Activated CD8-positive, alpha-beta memory T cell treated with anti-CD3 and anti-CD28 coated beads for 1 hour (primary cell): ENCODE measurements around the gene MYLK3.
"Not testable (repeated sequence)": the region's sequence is repeated elsewhere in the genome, so short reads cannot be mapped to it uniquely, and the experiment has no call there.

Experiments
- DNase-seq, 2 donors: peaks; one replicate each; pipeline ENCODE4 v3.0.0-alpha.2; 2020; ENCODE audit warnings: low read depth in 1 of 2; ENCODE audit errors: extremely low read depth in 1 of 2

The MYLK3 gene

DNA sequence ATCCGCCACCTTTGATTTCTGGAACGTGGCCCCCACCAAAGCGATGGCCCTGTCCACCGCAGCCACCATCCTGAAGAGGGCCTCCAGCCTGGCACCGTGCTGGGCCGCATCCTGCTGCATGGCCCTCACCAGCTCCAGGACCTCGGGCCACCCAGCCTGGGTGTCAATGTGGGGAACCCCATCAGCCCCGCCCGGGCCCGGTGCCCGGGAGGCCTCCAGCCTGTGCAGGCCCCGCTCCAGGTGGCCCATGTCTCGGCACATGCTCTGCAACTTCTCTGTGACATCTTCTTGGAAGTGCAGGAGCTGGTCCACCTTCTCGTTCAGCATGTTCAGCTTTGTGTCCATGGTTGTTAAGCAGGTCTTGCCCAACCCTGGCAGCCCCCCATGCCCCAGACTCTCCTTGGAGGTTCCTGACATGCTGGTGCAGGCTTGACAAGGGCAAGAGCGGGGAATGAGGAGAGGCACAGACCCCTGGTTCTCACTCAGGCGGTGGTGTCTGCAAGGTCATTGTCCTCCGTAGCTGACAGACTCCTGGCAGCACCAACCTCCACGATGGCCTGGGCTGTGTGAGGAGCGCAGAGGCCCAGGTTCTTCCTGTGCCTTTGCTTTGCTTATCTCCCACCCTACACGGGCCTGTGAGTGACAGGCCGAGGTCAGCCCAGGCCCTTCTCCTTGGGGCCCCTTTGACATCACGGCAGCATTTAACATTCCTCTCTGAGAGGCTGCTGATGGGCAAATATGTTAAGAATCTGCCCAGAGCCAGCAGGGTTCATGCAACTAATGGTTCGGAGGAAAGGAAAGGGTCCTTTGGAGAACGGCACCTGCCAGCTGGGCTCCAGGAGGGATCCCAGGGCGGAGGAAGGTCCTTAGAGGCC lies at the start of gene MYLK3:
Gene MYLK3, minus strand, starts transcription at position 568 of the 875 bp plus-strand sequence. Its CDS starts 151 bp downstream, at position 417.
- no peak for DNase-seq

DNA sequence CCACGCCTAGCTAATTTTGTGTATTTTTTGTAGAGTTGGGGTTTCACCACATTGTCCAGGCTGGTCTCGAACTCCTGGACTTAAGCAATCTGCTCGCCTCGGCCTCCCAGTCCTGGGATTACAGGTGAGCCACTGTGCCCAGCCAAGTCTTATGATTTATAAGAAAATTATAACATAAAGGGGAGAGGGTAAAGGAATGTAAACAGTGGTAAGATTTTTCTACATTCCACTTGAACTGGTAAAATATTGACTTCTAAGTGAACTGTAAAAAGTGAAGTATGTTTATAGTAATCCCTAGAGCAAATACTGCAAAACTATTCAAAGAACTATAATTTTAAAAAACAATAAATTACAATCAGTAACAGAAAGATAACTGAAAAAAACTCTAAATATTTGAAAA lies 49.4 kb upstream of the MYLK3 start:
- no peak for DNase-seq

DNA sequence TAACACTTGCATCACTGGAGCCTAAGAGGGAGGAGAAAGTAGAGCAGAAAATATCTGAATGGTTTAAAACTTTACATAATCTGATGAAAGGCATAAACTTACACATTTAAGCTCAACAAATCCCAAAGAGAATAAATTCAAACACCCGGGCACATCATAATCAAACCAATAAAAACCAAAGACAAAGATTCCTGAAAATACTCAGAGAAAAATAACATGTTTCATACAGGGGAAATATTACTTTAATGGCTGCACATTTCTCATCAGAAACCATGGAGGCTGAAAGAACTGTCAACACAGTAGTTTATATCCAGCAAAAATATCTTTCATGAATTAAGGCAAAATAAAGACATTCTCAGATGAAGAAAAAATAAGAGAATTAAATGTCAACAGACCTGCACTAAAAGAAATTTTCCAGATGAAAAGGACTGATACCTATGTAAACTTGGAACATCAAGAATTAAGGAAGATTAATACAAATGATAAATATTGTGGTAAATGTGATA lies 48.7 kb upstream of the MYLK3 start:
- no peak for DNase-seq

DNA sequence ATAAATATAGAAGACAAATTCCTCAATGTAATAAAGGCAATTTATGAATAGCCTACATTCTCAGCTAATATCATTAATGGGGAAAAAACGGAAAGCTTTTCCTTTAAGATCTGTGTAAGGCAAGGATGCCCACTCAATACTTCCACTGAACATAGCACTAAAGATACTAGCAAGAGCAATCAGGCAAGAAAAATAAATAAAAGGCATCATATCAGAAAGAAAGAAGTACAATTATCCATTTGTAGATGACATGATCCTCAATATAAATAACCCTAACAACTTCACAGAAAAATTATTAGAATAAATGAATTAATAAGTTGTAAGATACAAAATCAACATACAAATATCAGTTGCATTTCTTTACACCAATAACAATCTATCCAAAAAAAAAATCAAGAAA lies 45.7 kb upstream of the MYLK3 start:
- DNase-seq, result no peak

DNA sequence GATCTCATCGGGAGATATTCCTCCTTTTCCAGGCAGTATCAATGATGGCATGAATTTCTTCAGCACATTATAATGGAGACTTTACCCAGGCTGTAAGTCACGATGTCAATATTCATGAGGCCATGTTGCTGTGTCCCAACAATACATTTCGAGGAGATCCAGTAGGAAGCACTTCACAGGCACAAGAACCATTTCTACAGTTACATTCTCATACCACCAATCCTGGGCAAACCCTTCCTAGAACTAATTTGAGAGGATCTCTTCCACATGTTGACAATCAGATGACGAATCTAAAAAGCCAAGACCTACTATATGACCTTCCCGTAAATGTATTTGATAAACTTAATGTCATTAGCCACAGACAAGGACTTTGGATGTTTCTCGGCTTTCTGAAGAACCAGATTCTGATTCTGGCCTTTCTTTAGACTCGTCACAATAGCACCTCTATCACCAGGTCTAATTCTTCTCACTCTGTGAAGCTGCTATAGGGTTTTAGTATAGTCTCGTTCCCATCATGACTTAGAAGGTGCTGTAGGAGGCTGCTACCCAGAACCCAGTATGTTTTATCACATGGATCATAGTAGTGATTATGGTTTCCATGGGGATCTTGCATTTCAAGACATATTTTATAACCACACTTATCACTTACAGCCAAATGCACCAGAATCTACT lies 42.6 kb upstream of the MYLK3 start:
- no peak for DNase-seq

DNA sequence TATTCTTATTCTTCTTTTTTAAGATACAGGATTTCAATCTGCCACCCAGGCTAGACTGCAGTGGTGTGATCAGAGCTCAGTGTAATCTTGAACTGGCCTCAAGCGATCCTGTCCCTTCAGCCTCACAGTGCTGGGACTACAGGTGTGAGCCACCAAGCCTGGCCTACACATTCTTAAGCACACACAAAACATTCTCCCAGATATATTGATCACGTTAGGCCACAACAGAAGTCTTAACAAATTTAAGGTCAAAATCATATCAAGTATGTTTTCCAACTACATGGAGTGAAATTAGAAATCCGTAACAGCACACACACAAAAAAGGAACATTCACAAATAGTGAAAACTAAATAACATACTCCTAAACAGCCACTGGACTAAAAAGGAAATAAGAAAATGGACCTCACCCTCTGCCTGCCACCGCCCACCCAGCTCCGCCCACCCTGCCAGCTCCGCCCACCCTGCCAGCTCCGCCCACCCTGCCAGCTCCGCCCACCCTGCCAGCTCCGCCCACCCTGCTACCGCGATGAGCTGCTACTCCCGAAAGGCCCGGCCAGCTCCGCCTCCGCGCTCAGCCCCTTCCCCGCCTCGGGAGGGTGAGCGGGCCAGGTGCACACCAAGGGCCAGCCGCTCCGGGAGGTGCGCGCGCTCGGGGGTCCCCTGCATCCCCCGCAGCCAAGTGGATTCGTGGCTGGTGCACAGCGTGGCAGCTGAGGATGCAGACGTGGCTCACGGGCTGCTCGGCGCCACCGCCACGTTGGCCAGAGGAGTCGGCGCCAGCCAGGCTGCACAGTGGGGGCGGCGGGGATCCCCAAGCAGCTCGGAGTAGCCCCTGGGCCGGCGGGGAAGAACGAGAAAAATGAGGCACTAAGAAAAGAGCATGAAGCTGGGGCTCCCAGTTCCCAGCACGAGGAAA lies 41.6 kb upstream of the MYLK3 start:
- DNase-seq, result peak; percentile 28 to 64

DNA sequence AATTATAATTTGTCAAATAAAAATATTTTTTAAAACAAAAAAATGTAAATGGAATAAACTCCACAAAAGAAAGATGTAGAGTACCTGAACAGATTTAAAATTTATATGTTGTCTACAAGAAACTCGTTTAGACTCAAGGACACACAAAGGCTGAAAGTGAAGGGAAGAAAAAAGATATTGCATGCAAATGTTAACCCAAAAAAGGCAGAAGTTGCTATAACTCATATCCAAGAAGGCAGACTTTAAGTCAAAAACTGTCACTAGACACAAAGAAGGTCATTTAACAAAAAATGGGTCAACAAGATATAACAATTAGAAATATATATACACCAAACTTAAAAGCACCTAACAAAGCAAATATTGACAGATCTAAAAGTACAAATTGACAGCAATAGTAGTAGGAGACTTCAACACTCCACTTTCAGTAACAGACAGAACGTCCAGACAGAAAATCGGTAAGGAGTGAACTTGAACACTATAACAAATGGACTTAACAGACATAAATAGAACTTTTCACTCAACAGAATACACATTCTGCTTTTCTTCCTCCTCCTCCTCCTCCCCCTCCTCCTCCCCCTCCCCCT lies 40.8 kb upstream of the MYLK3 start:
- DNase-seq, result no peak

DNA sequence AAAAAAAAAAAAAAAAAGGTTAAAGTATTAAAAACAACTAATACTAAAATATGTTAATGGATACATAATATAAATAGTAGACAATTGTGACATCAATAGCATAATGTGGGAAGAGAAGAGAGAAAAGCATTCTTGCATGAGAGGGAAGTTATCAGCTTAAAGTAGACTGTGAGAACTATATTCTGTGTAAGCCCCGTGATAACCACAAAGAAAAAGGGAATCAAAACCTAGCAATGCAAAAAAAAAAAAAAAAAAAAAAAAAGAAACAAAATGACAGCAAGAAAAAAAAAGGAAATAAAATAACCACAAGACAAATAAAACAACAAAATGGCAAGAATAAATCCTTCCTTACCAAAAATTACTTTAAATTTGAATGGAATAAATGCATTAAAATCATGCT lies 39.8 kb upstream of the MYLK3 start:
- DNase-seq, result no peak

DNA sequence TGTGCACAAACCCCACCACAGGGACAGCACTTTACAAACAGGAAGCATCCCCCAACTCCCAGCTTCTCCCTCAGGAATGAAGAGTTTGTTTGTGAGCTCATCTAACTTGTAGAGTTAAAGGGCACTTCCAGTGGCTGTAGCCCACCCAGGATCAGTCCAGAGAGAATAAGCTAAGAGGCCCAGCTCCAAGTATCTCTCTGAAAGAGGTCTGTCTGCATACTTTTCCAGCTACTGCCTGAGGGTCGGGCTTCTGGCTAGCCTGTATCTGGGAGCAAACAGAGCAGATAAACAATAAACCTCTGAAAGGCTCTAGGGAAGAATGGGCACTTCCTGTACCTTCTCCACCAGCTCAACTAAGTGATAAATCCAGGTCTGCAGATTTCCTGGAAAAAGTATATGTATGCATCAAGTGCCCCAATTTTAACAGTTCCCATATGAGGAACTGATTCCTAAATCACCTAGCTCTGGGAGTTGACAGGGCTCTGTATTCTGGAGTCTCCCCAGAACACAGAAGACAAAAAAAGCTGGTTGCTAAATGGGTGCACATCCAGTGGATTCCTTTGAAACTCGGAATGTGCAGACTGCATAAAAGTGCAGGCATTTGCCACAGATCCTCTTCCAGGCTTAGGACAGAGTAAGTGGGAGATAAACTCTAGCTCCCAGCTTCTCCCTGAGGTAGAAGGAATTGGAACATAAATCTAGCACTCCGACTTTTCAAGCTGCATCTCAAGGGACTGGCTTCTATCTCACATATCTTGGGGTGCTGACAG lies 37.1 kb upstream of the MYLK3 start:
- DNase-seq, result no peak

DNA sequence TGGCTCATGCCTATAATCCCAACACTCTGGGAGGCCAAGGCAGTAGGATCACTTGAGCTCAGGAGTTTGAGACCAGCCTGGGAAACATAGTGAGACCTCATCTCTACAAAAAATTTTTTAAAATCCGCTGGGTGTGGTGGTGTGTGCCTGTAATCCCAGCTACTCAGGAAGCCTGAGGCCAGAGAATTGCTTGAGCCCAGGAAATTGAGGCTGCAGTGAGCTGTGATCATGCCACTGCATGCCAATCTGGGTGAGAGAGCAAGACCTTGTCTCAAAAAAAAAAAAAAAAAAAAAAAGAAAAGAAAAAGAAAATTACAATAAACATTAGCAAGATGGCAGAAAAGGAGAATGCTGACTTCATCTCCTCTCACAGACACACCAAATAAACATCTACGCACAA lies 36.4 kb upstream of the MYLK3 start:
- DNase-seq, result not testable (repeated sequence)

DNA sequence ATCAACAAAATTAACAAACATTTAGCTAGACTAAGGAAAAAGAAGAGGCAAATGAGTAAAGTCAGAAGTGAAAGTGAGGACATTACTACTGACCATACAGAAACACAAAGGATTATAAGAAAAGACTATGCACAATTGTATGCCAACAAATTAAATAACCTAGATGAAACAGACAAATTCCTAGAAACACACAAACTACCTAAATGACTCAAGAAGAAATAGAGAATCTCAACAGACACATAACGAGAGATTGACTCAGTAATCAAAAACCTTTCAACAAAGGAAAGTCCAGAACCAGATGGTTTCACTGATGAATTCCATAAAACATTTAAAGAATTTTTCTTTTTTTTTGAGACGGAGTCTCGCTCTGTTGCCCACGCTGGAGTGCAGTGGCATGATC lies 35.7 kb upstream of the MYLK3 start:
- no peak for DNase-seq

DNA sequence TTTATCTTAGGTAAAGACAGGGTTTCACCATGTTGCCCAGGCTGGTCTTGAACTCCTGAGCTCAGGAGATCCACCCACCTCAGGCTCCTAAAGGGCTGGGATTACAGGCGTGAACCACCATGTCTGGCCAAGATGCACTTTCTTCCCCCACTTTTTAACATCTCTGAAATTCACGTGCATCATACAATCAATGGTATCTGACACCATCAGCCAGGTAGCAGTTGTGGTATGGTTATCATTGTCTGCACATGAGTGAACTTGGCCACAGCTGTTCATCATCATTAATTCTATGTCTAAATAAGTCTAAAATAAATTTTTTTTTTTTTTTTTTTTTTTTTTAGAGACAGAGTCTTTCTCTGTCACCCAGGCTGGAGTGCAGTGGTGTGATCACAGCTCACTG lies 34.2 kb upstream of the MYLK3 start:
- no peak for DNase-seq

DNA sequence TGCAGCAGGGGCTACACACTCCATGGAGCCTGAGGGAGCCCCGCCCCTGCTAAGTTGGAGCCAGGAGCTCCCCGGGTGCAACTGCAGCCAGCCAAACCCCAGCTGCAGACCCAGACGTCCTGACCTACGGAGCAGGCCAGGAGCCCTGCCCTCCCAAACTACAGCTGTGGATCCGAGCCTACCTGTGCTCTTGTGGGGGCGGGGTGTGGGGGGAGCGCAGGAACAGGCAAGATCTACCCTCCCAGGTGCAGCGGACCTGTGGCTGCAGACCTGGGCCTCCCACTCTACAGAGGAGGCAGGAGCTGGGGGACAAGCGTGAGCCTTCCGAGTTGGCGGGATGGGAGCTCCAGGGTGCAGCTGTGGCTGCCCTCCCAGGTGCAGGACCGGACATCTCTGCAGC lies 29.7 kb upstream of the MYLK3 start:
- no peak for DNase-seq

DNA sequence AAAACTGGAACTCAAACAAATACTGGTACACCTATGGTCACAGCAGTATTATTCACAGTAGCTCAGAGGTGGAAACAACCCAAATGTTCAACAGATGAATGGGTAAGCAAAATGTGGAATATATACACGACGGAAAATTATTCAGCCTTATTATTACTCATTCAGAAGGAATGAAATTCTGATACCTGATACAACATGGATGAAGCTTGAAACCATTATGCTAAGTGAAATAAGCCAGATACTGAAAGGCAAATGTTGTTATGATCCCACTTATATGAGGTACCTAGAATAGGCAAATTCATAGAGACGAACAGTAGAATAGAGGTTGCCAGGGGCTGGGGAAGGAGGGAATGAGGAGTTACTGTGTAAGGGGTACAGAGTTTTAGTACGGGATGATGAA lies 27.1 kb upstream of the MYLK3 start:
- DNase-seq, result no peak

DNA sequence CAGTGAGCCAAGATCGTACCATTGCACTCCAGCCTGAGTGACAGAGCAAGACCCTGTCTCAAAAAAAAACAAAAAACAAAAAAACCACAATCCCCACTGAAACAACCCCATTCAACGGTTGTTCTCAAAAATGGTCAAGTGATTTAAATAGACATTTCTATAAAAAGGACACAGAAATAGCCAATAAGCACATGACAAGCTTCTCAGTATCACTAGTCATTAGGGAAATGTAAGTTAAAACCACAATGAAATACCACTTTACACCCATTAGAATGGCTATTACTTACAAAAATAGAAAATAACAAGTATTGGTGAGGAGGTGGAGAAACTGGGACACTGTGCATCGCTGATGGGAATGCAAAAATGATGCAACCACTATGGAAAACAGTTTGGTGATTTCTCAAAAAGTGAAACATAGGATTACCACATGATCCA lies 26.6 kb upstream of the MYLK3 start:
- DNase-seq, result no peak

DNA sequence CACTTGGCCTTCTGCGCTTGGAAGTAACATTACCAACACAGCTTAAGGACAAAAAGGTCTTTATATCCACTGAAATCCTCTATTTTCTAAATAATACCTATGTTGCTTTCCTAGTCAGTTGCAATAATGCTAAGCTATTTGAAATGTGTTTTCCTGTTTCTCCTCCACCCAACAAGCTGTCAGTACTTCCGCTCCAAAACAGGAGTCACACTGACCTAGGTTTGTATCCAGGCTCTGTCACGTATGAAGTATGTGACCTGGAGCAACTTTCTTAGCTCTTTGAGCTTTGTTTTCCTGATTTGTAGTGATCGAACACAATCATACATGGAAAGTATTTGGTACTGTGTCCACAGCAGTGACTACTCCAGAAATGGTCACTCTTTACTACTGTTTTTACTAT lies 24.3 kb upstream of the MYLK3 start:
- no peak for DNase-seq

DNA sequence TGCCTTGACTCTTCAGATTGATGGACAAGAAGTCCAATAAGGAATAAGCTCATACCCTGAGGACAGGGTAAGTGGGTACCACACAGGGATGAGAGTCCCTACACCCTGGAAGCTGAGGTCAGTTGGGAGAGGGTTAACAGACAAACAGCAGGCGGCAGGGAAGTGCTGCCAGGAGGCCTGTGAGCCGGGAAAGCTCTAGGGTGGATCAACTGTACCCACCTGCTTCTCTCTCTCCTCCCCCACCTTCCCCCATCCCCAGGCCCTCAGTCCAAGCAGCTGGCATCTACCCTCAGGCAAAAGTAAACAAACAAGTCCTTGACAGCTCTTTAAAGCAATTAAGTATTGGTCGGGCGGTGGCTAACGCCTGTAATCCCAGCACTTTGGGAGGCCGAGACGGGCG lies 20.7 kb upstream of the MYLK3 start:
- no peak for DNase-seq

DNA sequence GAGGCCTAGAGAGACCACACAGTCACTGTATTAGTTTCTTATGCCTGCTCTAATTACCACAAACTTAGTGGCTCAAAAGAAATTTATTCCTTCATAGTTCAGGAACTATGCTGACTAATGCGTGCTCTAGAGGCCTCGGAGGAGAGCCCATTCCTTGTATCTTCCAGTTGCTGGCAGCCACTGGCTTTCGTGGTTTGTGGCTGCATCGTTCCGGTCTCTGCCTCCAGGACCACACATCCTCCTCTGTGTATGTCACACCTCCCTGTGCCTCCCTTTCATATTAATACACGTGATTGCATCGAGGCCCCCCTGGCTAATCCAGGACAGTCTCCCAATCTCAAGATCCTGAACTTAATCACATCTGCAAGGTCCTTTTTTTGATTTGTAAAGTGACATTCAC lies 16.9 kb upstream of the MYLK3 start:
- no peak for DNase-seq

DNA sequence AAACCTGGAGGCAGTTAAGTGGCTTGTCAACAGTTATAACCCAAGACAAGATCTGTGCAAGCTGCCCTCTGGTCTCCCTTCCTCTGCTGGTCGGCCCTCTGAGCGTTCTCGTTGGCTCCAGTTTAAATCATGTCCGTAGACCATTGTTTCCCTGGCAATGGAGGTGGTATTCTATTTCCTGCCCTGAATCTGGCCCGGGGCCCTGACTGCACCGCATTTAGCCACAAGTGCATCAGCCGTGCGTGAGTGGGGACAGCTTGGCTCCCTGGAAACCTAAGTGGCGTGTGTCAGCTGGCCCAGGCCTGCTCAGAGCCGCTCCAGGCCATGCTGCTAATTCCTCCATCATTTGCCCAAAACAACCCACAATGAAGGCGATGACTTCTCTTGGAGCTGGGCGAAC lies 15.0 kb upstream of the MYLK3 start:
- no peak for DNase-seq

DNA sequence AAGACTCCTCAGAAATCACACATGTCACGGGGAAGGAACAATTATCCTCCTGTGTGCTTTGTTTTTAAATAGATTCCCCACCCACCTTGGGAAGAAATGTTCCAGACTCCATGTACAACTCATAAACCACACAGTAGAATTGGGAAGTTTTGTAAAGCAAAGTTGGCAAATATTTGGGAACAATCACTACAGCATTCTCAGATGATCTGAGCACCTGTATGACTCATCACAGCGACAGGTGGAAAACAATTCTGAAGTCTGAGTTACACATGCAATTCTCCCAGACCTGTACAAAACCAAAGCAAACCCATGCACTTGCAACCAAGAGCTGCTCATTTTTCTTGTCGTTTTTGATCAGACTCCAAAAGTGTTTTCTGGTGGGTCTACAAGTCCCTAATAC lies 14.4 kb upstream of the MYLK3 start:
- no peak for DNase-seq
